Fibroblast of mammary gland (primary cell): ENCODE measurements around the gene EML2.
A peak's percentile ranks its signal among the peaks of the same experiment; 100 is the strongest.
"Not testable (repeated sequence)": the region's sequence is repeated elsewhere in the genome, so short reads cannot be mapped to it uniquely, and the experiment has no call there.

Experiments
- DNase-seq: peaks from one replicate; pipeline ENCODE4 v3.0.0-alpha.2; 2010; ENCODE audit warnings: low read depth
- H3K4me3 ChIP-seq: 2 replicates; pipeline ENCODE4 v1.5.1; 2011; ENCODE audit warnings: low read depth, mild to moderate bottlenecking, low read length, moderate library complexity; ENCODE audit not compliant: control insufficient read depth
- CTCF ChIP-seq: conservative IDR thresholded peaks from 2 replicates; pipeline ENCODE4 v1.5.1; 2011; ENCODE audit warnings: low read depth, low read length, inconsistent platforms; ENCODE audit not compliant: control insufficient read depth, insufficient read depth

EML2 gene, protein sequence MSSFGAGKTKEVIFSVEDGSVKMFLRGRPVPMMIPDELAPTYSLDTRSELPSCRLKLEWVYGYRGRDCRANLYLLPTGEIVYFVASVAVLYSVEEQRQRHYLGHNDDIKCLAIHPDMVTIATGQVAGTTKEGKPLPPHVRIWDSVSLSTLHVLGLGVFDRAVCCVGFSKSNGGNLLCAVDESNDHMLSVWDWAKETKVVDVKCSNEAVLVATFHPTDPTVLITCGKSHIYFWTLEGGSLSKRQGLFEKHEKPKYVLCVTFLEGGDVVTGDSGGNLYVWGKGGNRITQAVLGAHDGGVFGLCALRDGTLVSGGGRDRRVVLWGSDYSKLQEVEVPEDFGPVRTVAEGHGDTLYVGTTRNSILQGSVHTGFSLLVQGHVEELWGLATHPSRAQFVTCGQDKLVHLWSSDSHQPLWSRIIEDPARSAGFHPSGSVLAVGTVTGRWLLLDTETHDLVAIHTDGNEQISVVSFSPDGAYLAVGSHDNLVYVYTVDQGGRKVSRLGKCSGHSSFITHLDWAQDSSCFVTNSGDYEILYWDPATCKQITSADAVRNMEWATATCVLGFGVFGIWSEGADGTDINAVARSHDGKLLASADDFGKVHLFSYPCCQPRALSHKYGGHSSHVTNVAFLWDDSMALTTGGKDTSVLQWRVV

GRCh38 chr19:45638930-45639729 is at the start of gene EML2:
EML2 (minus strand) TSS chr19:45639397; CDS start chr19:45639376, 21 bp downstream.
- peak within 1 kb of the TSS; percentile 78 for H3K4me3 ChIP-seq
- TF ChIP-seq CTCF = peak; percentile 26
- DNase-seq = no peak

DNA sequence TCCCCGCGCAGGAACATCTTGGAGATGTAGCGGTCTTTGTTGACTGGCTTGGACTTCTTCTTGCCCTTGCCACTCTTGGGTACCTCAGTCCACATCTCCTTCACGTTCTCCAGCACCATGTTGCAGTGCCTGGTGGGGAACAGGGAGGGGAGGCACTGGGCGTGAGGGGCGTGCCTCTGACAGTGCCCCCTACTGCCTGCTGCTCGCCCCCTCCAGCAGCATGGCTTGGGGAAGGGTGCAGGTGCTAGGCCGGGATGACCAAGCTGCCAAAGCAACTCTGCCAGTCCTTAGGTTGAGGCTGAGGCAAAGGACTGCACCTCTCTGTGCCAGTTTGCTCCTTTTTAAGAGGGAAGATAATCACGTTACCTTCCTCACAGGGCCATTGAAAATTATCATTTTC is 48.4 kb upstream of the EML2 start:
- no peak for DNase-seq
- H3K4me3 ChIP-seq = no peak overlapping the region
- TF ChIP-seq CTCF = no peak

DNA sequence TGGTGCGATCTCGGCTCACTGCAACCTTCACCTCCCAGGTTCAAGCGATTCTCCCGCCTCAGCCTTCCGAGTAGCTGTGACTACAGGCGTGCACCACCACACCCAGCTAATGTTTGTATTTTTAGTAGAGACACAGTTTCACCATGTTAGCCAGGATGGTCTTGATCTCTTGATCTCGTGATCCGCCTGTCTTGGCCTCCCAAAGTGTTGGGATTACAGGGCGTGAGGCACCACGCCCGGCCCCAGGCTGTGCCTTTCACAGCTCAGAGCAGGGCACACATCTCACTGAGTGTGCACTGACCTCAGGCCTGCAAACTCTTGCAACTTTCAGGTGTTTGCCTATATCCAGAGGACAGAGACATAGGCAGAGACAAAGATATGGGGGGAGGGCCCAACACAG is 45.8 kb upstream of the EML2 start:
- DNase-seq, H3K4me3 ChIP-seq: not testable (repeated sequence)

GRCh38 chr19:45682908-45683307 is 43.7 kb upstream of the EML2 start:
- no peak overlapping the region for H3K4me3 ChIP-seq
- no peak for DNase-seq
- TF ChIP-seq CTCF = no peak

GRCh38 chr19:45682117-45682516 is 42.9 kb upstream of the EML2 start:
- no peak for DNase-seq
- H3K4me3 ChIP-seq = no peak overlapping the region
- TF ChIP-seq CTCF = no peak

DNA sequence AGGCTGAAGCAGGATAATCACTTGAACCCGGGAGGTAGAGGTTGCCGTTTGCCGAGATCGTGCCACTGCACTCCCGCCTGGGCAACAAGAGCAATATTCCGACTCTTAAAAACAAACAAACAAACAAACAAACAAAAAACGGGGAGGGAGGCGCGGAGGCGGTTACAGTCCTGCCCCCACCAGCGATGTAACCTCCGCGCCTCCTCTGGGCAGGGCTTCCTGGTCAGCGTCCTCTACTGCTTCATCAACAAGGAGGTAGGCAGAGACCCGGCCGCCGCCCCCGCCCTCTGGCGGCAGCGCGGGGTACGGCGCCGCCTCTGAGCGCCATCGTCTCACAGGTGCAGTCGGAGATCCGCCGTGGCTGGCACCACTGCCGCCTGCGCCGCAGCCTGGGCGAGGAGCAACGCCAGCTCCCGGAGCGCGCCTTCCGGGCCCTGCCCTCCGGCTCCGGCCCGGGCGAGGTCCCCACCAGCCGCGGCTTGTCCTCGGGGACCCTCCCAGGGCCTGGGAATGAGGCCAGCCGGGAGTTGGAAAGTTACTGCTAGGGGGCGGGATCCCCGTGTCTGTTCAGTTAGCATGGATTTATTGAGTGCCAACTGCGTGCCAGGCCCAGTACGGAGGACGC is 42.3 kb upstream of the EML2 start:
- peak; percentile 58 for TF ChIP-seq CTCF
- peak; percentile 67 for DNase-seq
- H3K4me3 ChIP-seq = peak overlapping the region; percentile 40
